SHP77 treated with DMSO at 0.1 percent for 48 hours (cell line): ENCODE results near the gene NKD1.
"Not testable (repeated sequence)": the region's sequence is repeated elsewhere in the genome, so short reads cannot be mapped to it uniquely, and the experiment has no call there.

Source experiments
- DNase-seq: peaks from one replicate; lab custom pipeline; 2025; lab: John Stamatoyannopoulos, UW

NKD1 gene

GRCh38 chr16:50578137-50578536 lies 29.9 kb downstream of the NKD1 start:
- DNase-seq, result no peak

- not testable (repeated sequence) for DNase-seq
Observed at GRCh38 chr16:50579373-50579772, 31.2 kb downstream of the NKD1 start.

GRCh38 chr16:50580180-50580798 lies 32.1 kb downstream of the NKD1 start:
- DNase-seq, result no peak

DNA sequence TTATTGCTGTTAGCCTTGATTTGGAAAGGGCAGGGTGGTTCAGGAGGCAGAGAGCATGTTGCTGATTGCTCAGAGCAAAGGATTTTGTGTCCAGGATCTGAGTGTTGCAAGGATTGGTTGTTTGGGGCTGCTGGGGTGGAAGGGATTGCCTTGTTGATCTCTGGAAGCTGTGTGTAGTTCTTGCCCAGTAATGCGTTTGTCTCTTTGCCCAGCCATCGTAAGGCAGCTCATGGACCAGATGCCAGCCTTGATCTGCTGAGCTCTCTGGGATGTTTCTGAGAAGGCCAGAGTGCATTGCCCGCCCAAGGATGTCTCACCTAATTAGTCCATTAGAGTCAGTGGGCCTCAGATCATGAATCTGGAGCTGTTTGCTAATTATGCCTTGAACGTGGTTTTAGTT lies 33.6 kb downstream of the NKD1 start:
- no peak for DNase-seq

- DNase-seq, result no peak
Observed at GRCh38 chr16:50583211-50583610, 35.0 kb downstream of the NKD1 start.

GRCh38 chr16:50584033-50584722 lies 36.0 kb downstream of the NKD1 start:
- no peak for DNase-seq

- no peak for DNase-seq
Observed at GRCh38 chr16:50585331-50585776, 37.2 kb downstream of the NKD1 start.

GRCh38 chr16:50587543-50587942 lies 39.3 kb downstream of the NKD1 start:
- no peak for DNase-seq

GRCh38 chr16:50588276-50588675 lies 40.1 kb downstream of the NKD1 start:
- DNase-seq, result no peak

GRCh38 chr16:50591209-50591608 lies 43.0 kb downstream of the NKD1 start:
- no peak for DNase-seq

DNA sequence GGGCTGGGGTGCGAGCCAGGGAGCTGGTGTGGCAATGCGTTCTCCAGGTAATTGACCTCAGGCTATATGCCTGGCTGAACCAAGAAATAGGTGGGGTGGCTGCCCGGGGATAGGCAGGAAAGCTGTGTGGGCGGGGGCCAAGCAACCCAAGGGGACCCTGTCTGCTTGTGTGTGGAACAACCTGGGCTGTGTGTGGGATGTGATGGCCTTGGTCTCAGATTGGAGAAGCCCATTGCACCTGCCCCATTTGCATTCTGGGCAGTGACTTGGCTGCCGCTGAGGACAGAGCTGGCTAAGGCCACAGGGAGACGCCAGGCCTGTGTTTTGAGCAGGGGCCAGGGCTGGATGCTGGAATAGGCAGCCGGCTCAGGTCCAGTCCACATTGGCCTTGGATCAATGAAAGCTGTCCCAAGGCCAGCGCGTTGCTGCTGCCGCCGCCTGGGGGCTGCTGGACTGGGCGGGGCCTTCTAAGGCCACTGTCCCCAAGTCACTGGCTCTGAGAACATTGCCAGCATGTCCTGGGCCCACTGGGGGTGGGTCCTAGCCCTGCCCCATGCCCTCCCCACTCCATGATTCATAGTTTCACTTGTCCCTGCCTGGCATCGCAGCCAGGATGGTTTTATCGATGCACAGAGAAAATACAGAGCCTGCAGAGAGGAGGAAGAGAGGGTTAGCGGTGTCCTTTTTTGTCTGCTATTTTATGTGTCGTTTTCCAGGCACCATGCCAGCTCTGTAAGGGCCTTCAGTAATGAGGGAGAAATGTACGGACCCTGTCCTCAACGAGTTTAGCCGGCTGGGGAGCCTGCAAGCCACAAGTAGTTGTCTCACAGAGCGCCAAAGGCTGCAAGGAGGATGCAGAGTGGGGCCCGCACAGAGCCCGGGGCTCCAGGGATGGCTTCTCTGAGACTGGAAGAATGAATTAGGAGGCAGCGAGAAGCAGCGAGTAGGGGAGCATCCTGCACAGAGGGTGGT lies 43.9 kb downstream of the NKD1 start:
- peak; percentile 3 for DNase-seq

DNA sequence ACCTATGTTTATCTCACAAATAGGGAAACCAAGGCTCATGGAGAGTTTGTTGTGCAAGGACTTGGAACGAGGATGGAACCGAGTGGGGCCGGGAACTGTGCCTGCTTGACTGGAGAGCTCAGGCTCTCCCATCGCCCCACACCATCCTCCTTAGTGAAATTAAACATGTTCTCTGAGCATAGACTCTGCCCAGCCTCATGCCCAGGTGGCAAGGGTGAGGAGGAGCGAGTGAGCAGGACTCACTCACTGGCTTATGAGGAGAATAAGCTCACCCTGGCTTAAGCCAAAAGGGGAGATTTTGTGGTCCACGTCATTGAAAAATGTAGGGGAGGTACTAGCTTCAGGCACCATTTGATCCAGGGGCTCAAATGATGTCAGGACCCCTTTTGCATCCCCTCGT lies 44.8 kb downstream of the NKD1 start:
- DNase-seq, result no peak

- DNase-seq, result no peak
Observed at GRCh38 chr16:50593410-50594150, 45.4 kb downstream of the NKD1 start.

DNA sequence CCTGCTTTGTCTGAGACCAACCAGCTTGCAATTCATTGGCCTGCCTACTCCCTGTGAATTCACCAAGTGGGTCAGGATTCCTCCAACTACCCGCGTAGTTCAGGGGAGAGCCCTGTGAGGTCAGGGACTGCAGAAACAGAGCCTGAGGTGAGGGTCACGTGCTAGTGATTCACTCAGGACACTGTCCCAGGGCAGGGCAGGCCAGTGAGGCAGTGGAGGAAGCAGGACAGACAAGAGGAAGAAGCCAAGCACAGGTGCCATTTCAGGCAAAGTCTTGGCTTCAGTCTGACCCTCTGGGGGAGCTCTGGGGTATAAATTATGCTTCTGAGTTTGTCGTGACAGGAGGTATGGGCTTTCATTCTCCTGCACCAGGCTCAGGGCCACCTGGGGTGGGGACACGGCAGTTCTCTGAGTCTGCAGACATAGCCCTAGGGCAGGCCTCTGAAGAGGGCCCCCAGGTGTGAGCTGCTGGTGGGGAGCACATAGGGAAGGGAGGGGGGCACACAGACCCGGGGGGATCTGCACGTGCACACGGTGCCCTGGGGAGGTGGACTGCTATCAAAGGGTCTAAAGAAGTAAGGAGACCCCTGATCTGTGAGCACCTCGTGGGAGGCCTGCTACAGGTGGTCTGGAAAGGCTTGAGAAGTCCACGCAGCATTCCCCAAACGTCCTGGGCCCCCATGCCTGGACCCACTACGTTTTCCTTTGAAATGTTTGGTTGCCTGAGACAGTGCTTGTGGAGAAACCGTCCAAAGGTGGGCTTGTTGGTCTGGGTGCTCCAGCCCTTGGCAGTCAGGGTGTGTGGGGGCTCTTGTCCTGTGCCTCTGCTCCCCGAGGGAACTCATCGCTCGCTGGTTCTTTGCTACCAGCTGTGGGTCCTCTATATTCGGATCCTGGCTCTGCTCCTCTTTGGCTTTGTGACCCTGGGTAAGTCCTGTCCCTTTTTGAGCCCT lies 46.4 kb downstream of the NKD1 start:
- no peak for DNase-seq

DNA sequence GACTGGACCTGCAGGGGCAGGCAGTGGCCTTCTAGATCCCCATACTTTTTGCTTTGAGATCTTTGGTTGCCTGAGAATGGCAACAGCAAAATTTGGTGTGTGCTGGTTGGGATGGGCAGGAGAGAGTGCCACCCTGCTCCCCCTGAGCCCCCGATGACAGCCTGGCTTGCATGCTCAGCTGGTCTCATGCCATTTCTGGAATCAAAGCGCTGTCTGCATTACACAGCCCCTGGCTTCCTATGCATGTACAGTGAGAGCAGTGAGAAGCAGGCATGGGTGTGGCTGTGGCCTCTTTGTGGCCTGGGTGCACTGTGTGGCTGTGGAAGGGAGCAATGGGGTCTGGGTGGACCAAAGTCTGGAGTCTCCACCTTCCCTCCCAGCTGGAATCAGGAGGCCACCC lies 47.7 kb downstream of the NKD1 start:
- DNase-seq, result no peak

GRCh38 chr16:50596762-50597450 lies 48.7 kb downstream of the NKD1 start:
- DNase-seq, result no peak

DNA sequence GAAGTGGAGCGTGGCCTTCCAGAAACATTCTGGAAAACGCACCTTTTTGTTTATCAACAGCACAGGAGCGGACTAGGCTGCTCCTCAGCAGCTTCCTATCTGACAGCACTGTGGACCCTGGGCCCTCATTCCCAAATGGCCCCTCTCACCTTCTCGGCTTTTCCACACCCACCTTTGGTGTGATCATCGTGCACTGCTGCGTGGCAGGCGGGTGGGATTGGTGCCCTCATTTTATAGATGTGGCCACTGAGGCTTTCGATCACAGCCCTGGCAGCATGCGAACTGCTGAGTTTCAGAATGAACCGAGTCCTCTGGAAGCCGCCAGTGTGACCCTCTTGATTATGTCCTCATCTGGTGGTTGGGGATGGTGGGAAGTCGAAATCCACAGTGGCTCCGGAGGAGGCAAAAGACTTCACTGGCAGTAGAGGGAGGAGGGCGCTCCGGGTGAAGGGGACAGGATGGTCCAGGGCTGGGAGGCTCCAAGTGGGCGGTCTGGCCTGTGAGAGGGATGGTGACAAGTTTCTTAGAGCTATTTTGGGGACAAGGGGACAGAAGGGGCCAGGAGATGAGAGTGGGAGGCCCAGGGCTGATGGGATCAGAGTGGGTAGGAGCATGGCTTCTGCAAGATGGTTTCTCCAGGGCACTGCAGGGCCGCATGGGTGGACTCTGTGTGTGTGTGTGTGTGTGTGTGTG lies 49.5 kb downstream of the NKD1 start:
- DNase-seq, result no peak

DNA sequence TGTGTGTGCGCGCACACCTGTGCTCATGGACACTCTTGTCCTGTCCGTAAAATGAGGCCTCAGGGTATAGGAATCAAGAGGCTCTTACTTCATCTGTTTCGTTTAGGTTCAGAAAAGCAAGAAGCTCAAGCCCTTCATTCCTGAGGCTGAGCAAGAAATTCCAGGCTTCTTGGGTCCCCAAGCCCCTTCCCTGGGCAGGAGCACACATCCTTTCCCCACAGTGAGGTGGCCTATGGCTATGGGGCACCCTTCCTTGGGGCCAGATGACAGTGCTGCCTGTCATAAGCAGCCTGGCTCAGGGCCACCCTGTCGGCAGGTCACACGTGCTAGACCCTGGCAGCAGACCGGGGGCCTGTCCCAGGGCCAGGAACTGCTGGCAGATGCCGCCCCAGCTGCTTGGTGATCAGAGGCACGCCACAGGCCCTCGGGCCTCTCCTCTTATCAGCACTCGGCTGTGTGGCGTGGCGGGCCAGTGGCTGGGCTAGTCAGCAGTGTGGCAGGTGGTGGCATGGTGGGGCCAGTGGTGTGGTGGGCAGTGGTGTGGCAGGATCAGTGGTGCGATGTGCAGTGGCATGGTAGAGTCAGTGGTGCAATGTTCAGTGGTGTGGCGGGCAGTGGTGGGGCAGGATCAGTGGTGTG lies 50.2 kb downstream of the NKD1 start:
- no peak for DNase-seq

DNA sequence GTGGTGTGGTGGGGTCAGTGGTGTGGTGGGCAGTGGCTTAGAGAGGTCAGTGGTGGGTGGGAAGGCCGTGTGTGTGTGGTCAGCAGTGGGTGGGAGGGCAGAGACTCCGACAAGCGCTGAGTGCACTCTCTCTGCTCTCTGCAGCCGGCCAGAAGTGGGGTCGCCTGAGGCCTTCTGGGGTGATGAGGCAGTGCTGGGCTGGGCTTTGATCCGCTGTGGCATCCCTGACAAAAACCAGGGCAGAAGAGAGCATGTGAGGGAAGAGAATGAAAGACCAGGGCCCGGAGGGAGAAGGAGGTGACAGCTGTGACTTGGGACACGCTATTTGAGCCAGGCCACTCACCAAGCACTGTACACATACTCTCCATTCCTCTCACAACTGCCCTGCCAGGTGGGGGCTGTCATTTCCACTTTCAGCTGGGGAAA lies 50.8 kb downstream of the NKD1 start:
- DNase-seq, result no peak
